ENCODE measurements around the gene ZNF398. TPM values are rescaled to one million over a fixed set of nuclear protein-coding genes. Genes with fewer than 3 reads are reported as not detected.
A peak's percentile ranks its signal among the peaks of the same experiment; 100 is the strongest.

The ZNF398 gene
- total RNA-seq, 3 donors from 2014 or later: 9.9 to 17.2 (median 10.9) TPM

DNA sequence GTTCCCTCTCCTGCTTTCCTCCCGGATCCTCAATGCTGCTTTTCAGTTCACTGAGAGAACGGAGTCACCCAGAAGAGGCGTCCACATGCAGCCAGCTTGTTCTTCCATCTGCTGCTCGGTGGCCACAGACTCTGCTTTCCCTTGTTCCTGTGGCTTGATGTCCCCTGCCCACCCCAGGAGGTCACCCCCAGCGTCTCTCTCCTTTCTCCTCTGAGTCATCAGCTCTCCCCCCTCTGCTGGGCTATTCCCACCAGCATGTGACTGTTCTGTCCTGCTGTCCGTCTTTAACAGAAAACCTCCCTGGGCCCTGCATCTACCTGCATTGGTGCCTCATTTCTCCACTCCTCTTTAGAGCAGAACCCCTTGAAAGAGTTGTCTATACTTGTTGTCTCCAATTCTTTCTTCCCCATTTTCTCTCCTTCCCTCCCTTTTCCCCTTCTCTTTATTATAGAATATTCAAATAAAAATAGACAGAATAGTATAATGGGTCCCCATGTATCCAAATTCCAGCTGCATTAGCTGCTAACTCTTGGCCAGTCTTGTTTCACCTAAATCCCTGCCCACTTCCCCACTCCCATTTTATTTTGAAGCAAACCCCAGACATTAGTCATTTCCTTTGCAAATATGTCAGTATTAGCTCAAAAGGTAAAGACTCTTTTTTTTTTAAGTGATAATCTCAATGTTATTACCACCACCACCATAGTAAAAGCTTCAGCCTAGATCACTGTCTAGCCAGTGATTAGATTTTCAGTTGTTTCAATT is 52.2 kb downstream of the ZNF398 start:
- TF ChIP-seq, protein P1, sequence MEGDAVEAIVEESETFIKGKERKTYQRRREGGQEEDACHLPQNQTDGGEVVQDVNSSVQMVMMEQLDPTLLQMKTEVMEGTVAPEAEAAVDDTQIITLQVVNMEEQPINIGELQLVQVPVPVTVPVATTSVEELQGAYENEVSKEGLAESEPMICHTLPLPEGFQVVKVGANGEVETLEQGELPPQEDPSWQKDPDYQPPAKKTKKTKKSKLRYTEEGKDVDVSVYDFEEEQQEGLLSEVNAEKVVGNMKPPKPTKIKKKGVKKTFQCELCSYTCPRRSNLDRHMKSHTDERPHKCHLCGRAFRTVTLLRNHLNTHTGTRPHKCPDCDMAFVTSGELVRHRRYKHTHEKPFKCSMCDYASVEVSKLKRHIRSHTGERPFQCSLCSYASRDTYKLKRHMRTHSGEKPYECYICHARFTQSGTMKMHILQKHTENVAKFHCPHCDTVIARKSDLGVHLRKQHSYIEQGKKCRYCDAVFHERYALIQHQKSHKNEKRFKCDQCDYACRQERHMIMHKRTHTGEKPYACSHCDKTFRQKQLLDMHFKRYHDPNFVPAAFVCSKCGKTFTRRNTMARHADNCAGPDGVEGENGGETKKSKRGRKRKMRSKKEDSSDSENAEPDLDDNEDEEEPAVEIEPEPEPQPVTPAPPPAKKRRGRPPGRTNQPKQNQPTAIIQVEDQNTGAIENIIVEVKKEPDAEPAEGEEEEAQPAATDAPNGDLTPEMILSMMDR (IDR thresholded peaks at IDR 0.05): no peak
- intact Hi-C loops (cut with DNase I, micrococcal nuclease): no loop called here
- ATAC-seq: no peak
- H3K4me1 ChIP-seq (ENCODE audit: low read depth): peaks cover 12% of the 10 kb centered on the region
- no peaks in the 10 kb centered on the region for H3K9me3 ChIP-seq
- H3K4me3 ChIP-seq: no peak overlapping the region
- DNase-seq: no peak
- H3K36me3 ChIP-seq (ENCODE audit: low read depth): peaks cover 19% of the 10 kb centered on the region

DNA sequence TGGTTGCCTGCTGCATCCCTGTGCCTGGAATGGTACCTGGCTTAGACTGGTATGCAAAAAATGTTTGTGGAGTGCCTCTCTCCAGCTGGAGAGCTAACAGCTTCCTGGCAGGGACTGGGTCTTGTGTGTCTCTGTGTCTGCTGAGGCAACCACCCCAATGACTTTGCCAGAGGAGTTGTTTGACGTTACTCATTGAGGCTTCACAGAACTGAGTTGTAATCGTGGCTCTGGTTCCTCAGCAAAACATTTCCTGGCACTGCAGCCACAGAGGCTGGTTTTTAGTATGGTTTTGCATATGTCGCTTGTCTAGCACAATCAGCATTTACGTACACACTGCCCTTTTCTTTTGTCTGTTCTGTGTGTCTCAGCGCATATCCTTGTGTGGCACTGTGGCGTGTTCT is 55.6 kb downstream of the ZNF398 start:
- no peak overlapping the region for H3K4me3 ChIP-seq
- DNase-seq (no peak), ATAC-seq (no peak)
- TF ChIP-seq, protein P1 (IDR thresholded peaks at IDR 0.05): no peak
- peaks cover 5% of the 10 kb centered on the region for H3K4me1 ChIP-seq (ENCODE audit: low read depth)
- peaks cover 19% of the 10 kb centered on the region for H3K36me3 ChIP-seq (ENCODE audit: low read depth)
- intact Hi-C loops (cut with DNase I, micrococcal nuclease): no loop called here
- H3K9me3 ChIP-seq: no peaks in the 10 kb centered on the region

- peaks cover 5% of the 10 kb centered on the region for H3K4me1 ChIP-seq (ENCODE audit: low read depth)
- ATAC-seq (peak; percentile 83), DNase-seq (peak in 1 of 3 donors; percentile 24)
- H3K36me3 ChIP-seq (ENCODE audit: low read depth): peaks cover 12% of the 10 kb centered on the region
- no peaks in the 10 kb centered on the region for H3K9me3 ChIP-seq
- intact Hi-C loops (cut with DNase I, micrococcal nuclease): no loop called here
- TF ChIP-seq, protein P1 (IDR thresholded peaks at IDR 0.05): no peak
- no peak overlapping the region for H3K4me3 ChIP-seq
These were observed 58.6 kb downstream of the ZNF398 start for GRCh38 chr7:149205690-149206381.

DNA sequence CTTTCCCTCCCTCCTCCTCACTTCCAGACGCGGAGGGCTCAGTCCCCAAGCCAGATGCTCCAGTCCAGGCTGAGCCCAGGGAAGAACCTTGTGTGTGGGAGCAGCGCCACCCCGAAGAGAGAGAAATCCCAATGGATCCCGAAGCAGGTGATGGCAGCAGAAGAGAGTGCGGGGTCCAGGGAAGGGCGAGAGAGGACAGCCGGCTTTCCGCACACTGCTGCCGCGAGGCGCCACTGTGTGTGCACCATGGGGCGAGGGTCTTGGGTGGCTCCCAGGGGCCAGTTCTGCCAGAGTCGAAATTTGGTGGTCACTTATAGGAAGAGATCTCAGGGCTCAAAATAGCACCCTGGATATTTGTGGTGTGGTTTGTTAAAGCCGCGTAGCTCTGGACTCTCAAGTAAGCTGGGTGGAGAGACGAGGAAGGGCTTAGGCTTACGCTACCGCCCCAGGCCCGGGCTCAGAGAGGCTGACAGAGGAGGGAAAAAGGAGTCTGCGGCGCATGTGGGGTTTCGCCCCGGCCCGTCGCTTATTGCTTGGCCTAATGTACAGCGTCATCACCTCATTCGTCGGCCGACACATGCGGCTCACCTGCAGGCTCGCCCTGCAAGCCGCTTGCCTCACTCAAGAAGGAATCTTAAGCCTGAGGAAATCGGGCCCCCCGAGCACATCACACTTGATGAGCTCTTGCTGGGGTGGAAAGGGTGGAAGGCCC is 60.2 kb downstream of the ZNF398 start:
- Histone ChIP-seq H3K4me1 (ENCODE audit: low read depth) (peaks cover 5% of the 10 kb centered on the region), H3K4me3 (no peak overlapping the region), H3K9me3 (no peaks in the 10 kb centered on the region), H3K36me3 (ENCODE audit: low read depth) (peaks cover 15% of the 10 kb centered on the region)
- DNase-seq: no peak
- TF ChIP-seq, protein P1 (IDR thresholded peaks at IDR 0.05): no peak
- no peak for ATAC-seq
- intact Hi-C loops (cut with DNase I, micrococcal nuclease): no loop called here

DNA sequence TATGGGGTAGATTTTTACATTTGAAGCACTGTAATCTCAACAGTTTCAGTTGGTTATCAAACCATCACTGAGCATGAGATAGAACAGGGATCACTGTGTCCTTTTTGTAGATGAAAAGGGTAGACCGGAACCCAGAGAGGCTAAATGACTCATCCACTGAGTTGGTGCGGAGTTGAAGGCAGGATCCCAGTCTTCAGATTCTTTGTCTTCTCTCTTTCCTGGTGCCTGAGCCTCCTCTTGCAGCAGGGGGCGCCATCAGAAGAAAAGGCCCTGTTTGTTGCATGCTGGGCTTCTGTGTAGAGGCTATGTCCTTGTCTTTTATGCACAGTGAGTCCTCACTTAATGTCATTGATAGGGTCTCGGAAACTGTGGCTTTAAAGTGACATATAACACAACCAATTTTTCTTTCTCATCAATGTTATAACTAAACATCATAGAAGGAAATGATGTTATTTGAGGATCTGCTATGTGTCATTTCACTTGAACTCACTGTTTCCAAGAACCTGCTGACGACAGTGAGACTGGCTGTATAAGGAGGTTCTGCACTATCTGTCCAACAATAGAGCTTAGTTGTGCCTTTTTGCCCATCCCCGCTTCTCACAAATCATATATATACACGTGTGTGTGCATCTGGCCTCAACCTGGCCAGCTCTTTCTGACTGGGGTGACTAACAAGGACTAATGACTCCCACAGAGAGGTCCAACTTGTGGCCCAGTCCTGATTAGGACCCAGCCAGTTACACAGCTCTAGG is 62.4 kb downstream of the ZNF398 start:
- TF ChIP-seq, protein P1 (IDR thresholded peaks at IDR 0.05): no peak
- Histone ChIP-seq H3K9me3 (no peaks in the 10 kb centered on the region), H3K4me3 (no peak overlapping the region), H3K36me3 (ENCODE audit: low read depth) (peaks cover 19% of the 10 kb centered on the region), H3K4me1 (ENCODE audit: low read depth) (peaks cover 5% of the 10 kb centered on the region)
- ATAC-seq (peak; percentile 58), DNase-seq (peak in 2 of 3 donors; percentile 60 to 63)
- intact Hi-C loops (cut with DNase I, micrococcal nuclease): no loop called here

Measured in mucosa of descending colon (tissue), 3 donors.